Measurements from ENCODE around the gene CCDC191. TPM values are rescaled to one million over a fixed set of nuclear protein-coding genes. Genes with fewer than 3 reads are reported as not detected.

The CCDC191 gene
- total and polyA plus RNA-seq, 2 of the 4 experiments (the other 2 are of a cell fraction) = 0.72 to 1.1 TPM

- H4K91ac ChIP-seq (ENCODE audit: insufficient read depth, low read depth, low read length) = no peak overlapping the region
- no peak overlapping the region for H2AK5ac ChIP-seq (ENCODE audit: low read depth, low read length)
- dilution Hi-C loops (cut with HindIII; ENCODE audit: low sequenced_read_pairs, unreplicated experiment) (no loop called here), intact Hi-C loops (cut with micrococcal nuclease) (no loop called here), in situ Hi-C loops (cut with MboI; ENCODE audit: low sequenced_read_pairs) (loop anchor here (5.0 to 10.0 kb wide), 2 partner anchors 72 to 180 kb away; no protein-coding TSS in a partner anchor)
- H2BK5ac ChIP-seq (ENCODE audit: low read depth, low read length, poor library complexity, severe bottlenecking) = peak overlapping the region; percentile 78
- no peaks in the 10 kb centered on the region for H3K9me1 ChIP-seq (ENCODE audit: insufficient read depth, low read length)
- no CpG with 5 or more reads among the region's 2 CpGs for WGBS, 2 experiments (ENCODE audit: extremely low coverage in 2 of 2, insufficient read length in 1 of 2)
- DNase-seq (peak; percentile 75), ATAC-seq (ENCODE audit: low read depth) (peak; percentile 72)
- H2BK120ac ChIP-seq (ENCODE audit: low read depth, low read length) = no peak overlapping the region
- H3K56ac ChIP-seq (ENCODE audit: extremely low read depth, insufficient read depth, low read length) = no peak overlapping the region
- H3K27ac ChIP-seq (ENCODE audit: insufficient read depth, low read length) = no peak overlapping the region
- TF ChIP-seq CEBPB (IDR thresholded peaks at IDR 0.05; ENCODE audit: low read depth, low read length) = no peak
- TF ChIP-seq BHLHE40 (IDR thresholded peaks at IDR 0.05; ENCODE audit: low read depth, low read length) = 0 out of 2 replicates have a peak, but pooled peaks have one; percentile 11
- H3K4me2 ChIP-seq (ENCODE audit: low read depth, low read length) = peak overlapping the region; percentile 51; the same call in 1 of the 2 replicates
- H3K9ac ChIP-seq (ENCODE audit: low read depth, low read length) = no peak overlapping the region
- no TSS peak for BruUV-seq (replicated peaks)
- POLR2A ChIA-PET (ENCODE audit: unreplicated experiment) = no interaction called here
- no peak overlapping the region for H3K23ac ChIP-seq (ENCODE audit: low read depth, low read length)
- CTCF ChIA-PET = interaction anchor here (0.7 to 2.3 kb wide), 4 partner anchors 76 to 248 kb away, joined by 3 to 6 read pairs (median 4); partner anchors contain the start of gene GRAMD1C
- no peak overlapping the region for H2BK20ac ChIP-seq (ENCODE audit: low read depth, low read length)
- no peak overlapping the region for H3K4me3 ChIP-seq (ENCODE audit: insufficient read depth, low read depth, low read length)
- no peak overlapping the region for H3K18ac ChIP-seq (ENCODE audit: low read depth, low read length)
- no peaks in the 10 kb centered on the region for H3K79me1 ChIP-seq (ENCODE audit: low read depth in 1 of 2, low read length in 2 of 2)
- H4K8ac ChIP-seq (ENCODE audit: low read depth in 2 of 2, low read length in 2 of 2) = no peak overlapping the region
- H3K14ac ChIP-seq (replicated peaks; ENCODE audit: low read depth, low read length) = no peak overlapping the region
- no peak overlapping the region for H4K5ac ChIP-seq (ENCODE audit: low read depth, low read length)
- no peak overlapping the region for H2BK15ac ChIP-seq (ENCODE audit: low read depth, low read length)
- H4K20me1 ChIP-seq (ENCODE audit: insufficient read depth, low read length) = no peaks in the 10 kb centered on the region
- H3K9me3 ChIP-seq (ENCODE audit: control insufficient read depth, insufficient read depth, low read length) = no peaks in the 10 kb centered on the region
- H3K27me3 ChIP-seq (ENCODE audit: control insufficient read depth, insufficient read depth, low read length) = no peaks in the 10 kb centered on the region
- H3K36me3 ChIP-seq (ENCODE audit: control insufficient read depth, insufficient read depth, low read length) = no peaks in the 10 kb centered on the region
- no peak overlapping the region for H3K4ac ChIP-seq (ENCODE audit: low read depth, low read length)
- no peak overlapping the region for H2AK9ac ChIP-seq (replicated peaks; ENCODE audit: low read depth, low read length, poor library complexity)
- no peak overlapping the region for H2AFZ ChIP-seq (replicated peaks; ENCODE audit: low read length, poor library complexity)
- H3K4me1 ChIP-seq (ENCODE audit: control insufficient read depth, insufficient read depth, low read length) = 0 out of 2 replicates have a peak, but pooled peaks cover 2% of the 10 kb centered on the region
Measured at GRCh38 chr3:113914646-113915045, 141.7 kb downstream of the CCDC191 start.

Other genes with a start within 250 kb of the CCDC191 start
- 5.0 and 9.4 TPM in 2 replicates for gene GRAMD1C, start 217.7 kb downstream of the CCDC191 start, total RNA-seq (2012; rRNA removed)
- 1.5 and 2.5 TPM in 2 replicates for gene GRAMD1C, start 217.7 kb downstream of the CCDC191 start, polyA plus RNA-seq (2012; rRNA removed)
- gene ZDHHC23, start 108.5 kb downstream of the CCDC191 start, total RNA-seq (2012; rRNA removed) = 0.83 and 0.90 TPM in 2 replicates
- 0.24 and 0.50 TPM in 2 replicates for gene ZDHHC23, start 108.5 kb downstream of the CCDC191 start, polyA plus RNA-seq (2012; rRNA removed)
- 15.6 and 20.3 TPM in 2 replicates for gene QTRT2, start 211 bp upstream of the CCDC191 start, total RNA-seq (2012; rRNA removed)
- 5.1 and 7.3 TPM in 2 replicates for gene QTRT2, start 211 bp upstream of the CCDC191 start, polyA plus RNA-seq (2012; rRNA removed)
- gene DRD3, start 122.5 kb upstream of the CCDC191 start, total RNA-seq (2012; rRNA removed) = not detected in 2 replicates
- not detected in 2 replicates for gene DRD3, start 122.5 kb upstream of the CCDC191 start, polyA plus RNA-seq (2012; rRNA removed)
- not detected in 2 replicates for gene ZNF80, start 181.1 kb upstream of the CCDC191 start, total RNA-seq (2012; rRNA removed)
- gene ZNF80, start 181.1 kb upstream of the CCDC191 start, polyA plus RNA-seq (2012; rRNA removed) = not detected in 2 replicates
- not detected in 2 replicates for gene TIGIT, start 237.5 kb upstream of the CCDC191 start, total RNA-seq (2012; rRNA removed)
- gene TIGIT, start 237.5 kb upstream of the CCDC191 start, polyA plus RNA-seq (2012; rRNA removed) = not detected in 2 replicates